Umbilical cord (tissue), 2 donors: ENCODE measurements around the gene ZMYND10. TPM values are rescaled to one million over a fixed set of nuclear protein-coding genes. Genes with fewer than 3 reads are reported as not detected.
A peak's percentile ranks its signal among the peaks of the same experiment; 100 is the strongest.

Experiments
- DNase-seq: peaks from one replicate; pipeline ENCODE4 v3.0.0-alpha.2; 2015; ENCODE audit warnings: low spot score
- total RNA-seq: library from RNA; depleted of rRNA; stranded (reverse); fragments of >200 nt; gene quantifications from one replicate; pipeline ENCODE4 v1.2.3, GENCODE V29; 2014; ENCODE audit warnings: low replicate concordance; ENCODE audit not compliant: insufficient read depth

Gene ZMYND10
- total RNA-seq, 1 donor from 2014 or later = 5.3 TPM

DNA sequence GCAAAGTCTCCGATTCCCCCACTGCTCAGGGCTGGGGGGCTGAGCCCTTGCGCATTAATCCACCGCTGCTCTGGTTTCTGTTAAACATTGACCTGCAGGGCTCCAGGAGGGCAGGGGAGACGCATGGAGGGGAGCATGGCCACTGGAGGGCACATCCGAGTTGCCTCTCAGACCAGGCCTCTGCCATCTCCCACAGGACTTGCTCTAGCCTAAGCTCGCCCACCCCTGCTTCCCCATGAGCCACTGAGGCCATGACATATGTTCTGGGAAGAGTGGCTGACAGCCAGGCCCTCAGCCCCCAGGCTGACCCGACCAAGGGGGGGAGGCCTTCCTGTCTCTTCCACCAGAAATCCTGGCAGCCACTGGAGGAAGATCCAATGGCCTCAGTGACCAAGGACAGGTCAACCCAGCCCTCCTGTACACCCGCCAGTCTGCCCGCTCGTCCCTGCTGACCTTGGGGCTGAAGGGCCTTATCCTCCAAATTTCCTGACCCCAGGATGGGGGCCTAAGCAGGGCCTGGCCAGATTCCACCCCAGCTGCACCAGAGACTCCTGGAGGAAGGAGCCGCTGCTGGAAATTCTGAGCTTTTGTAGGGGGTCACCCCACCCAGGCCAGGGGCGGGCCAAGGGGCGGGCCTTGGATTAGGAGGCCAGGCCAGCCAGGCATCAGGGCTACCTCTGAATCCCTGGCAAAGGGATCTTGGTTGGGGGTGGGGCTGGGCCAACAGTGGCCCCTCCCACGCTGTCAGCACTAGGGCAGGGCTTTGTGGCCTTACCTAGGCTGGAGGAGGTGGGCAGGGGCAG, 42.3 kb downstream of the ZMYND10 start, which contains the start of gene HYAL1:
Gene HYAL1, minus strand, starts transcription at position 562 of the 803 bp plus-strand sequence. CDS start 618 bp downstream, outside the sequence.
- DNase-seq = no peak

DNA sequence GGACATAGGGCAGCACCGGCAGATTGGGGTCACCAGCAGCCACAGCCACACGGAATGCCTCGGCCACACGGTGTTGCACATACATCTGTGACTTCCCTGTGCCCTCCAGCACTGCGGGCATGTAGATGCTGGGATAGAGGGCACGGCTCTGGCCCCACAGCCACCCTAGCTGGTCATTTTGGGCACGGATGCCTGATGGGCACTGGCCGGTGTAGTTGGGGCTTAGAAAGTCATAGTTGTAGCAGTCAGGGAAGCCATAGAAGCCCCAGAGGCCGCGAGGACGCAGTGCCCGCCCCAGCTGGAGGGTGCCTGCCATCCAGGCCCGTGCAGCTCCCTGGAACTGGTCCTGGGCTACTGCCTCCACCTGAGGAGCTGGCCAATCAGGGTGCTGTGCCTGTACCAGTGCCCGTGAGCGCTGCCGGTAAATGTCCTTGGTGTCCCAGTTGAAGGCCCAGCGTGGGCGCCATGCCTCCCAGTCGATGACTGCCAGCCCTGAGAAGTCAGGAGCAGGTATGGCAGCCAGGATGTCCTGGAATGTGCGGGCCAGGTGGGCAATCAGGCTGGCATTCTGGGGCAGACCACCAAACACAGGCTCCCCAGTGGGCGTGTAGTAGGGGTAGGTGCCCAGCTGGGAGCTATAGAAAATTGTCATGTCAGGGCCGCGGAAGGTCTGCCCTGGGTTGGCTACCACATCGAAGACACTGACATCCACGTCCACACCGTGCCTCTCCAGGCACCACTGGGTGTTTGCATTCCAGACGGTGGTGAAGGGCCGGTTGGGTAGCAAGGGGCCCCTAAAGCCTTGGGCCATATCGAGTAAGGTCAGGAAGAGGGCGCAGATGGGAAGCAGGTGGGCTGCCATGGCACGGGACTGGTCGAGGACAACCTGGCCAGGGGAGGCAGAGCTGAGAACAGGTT, 43.2 kb downstream of the ZMYND10 start:
- no peak for DNase-seq

DNA sequence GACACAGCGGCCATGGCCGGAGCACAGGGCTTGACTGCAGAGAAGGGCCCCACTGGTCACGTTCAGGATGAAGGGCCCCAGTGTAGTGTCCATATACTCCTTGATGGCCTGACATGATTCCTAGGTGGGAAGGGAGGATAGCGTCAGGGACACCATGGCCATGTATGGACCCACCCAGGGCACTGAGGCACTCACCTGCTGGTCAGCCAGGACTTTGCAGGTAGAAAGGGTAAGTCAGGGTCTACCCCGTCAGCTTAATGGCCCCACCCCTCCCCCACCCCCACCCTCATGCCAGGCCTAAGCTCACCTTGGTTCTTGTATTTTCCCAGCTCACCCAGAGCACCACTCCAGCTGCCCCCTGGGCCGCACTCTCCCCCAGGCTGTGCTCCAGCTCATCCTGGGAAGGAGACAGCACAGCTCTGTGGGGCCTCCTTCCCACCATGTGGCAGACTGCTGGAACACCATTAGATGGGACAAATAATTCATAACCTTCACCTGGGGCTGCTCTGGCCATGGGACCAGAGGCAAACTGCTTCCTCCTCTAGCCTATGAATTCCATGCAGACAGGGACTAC, 44.8 kb downstream of the ZMYND10 start:
- no peak for DNase-seq

DNA sequence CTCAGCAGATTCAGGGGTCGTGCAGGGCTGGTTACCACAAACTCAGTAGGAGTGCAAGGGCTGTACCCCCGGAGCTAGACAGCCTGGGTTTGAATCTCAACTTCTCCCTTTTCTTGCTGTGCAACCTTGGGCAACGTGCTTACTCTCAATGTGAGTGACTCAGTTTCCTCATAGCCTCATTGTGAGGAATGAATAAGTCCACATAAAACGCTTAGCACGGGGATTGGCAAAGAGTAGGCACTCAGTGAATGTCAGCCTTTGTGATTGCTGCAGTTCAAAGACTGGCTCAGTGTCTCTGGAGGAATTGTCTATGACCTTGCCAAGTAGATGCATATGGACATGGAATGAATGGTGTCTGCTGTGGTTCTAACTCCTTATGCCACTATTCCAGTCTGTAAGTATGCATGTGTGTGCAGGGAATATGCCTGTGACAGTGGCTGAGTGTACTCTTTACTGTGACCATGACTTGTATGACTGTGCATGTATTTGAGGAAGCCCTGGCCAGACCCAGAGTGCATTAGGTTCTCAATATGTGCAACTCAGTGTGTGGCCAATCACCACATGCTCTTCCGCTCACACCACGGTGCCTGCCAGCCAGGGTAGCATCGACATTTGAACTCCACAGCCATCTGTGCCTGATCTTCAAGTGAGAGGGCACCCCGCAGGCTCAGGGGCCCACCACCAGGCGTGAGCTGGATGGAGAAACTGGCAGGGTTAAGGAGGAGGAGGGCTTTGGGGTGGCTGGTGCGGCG, 45.4 kb downstream of the ZMYND10 start:
- DNase-seq = peak; percentile 35

DNA sequence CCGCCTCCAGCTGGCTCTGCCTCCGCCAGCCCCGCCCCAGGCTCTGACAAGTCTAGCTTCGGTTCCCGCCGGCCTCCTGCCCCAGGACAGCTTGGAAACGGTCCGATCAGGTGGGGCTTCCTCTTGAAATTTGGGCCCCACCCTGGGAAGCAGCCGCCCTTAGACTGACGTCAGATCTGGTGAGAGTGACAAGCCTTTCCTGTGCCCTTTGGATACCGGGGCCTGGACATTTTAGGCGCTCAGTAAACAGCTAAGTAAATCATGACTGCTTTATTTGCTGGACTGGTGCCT, 45.9 kb downstream of the ZMYND10 start:
- no peak for DNase-seq

DNA sequence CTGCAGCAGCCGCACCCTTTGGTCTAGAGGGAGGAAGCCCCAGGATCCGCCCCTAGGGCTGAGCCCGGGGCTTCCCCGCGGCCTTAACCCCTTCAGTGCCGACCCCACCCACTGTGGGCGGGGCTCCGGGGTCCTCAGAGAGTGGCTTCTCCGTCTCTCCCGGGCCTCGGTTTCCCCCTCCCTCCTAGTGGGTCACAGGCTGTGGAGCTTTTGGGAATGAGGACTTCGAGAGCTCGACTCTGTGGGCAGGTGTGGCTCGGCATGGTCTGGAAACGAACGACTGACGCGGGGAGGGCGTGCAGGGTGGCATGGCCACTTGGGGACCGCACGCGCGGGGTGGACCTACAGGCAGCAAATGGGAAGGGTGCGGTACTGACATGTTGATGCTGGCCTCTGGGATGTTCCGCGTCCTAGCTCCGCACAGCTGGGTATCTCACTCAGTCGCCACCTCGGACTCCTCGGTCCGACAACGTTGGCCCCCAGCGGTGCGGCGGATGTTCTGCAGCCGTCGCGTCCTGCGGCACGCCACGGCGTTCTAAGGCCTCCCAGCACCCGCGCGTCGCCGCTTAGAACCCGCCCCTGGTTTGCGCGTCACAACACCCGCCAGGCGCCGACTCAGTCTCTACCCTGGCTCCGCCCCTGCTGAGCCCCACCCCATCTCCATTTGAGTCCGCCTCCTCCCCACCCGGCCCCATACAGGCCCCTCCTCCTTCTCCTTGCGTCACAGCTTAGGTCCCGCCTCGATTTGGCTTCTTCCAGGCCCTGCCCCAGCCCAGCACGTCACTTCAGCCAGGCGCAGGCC, 46.5 kb downstream of the ZMYND10 start, which contains the start of the genes HYAL3 and NAA80:
Gene HYAL3, minus strand, starts transcription at position 570 of the 802 bp plus-strand sequence. CDS start 3,803 bp downstream, outside the sequence.
Gene NAA80, minus strand, starts transcription at position 570 of the 802 bp plus-strand sequence. CDS start 1,942 bp downstream, outside the sequence.
- DNase-seq = peak; percentile 100

DNA sequence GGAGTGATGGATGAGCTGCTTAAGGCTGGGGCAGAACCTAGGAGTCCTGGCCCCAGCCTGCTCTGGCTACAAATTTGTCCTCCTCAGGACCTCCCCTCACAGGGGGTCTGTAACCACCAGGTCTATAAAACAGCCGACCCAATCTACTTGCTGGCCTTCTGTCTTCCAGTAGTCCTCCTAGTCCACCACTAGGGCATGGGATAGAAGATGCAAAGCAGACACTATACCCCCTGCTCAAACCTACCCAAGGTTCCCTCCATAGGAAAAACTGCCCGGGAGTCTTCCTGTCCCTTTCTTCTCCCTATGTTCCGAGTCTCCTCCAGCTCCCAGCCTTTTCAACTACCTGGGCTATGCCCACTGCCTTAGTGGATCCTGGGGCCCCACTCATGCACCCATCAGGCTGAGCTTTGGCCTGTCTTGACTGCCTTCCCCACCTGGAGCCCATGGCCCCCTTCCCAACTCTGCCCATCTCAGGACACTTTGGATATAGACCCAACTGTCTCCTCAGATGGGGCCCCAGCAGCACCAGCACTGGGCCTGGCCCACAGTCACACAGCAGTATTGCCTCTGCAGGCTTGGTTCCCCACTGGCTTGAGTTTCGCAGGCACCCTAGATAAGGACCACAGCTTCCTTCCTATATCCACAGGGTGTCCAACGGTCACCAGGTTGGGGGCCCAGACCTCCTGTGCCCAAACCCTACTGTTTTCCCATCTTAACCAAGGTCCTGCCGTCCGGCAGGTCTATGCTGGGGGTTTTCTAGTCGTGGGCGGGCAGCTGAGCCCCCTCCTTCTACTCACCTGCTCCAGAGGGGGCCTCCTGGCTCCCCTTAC, 47.4 kb downstream of the ZMYND10 start:
- DNase-seq = no peak

DNA sequence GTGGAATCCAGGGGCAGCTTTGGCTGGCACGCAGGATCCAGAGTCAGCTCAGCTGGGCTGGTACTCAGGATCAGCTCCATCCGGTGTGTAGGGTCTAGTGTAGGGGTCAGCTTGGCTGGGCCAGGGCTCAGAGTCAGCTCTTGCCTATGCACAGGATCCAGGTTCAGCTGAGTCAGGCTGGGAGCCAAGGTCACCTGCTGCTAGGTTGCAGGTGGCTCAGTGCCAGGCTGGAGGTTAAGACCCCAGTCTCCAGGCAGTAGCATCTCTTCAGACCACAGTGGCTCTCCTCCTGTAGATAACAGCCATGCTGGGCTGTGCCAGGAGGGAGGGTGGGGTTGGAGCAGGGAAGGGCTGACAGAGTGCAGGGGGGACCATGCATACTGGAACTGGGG, 48.2 kb downstream of the ZMYND10 start:
- no peak for DNase-seq

DNA sequence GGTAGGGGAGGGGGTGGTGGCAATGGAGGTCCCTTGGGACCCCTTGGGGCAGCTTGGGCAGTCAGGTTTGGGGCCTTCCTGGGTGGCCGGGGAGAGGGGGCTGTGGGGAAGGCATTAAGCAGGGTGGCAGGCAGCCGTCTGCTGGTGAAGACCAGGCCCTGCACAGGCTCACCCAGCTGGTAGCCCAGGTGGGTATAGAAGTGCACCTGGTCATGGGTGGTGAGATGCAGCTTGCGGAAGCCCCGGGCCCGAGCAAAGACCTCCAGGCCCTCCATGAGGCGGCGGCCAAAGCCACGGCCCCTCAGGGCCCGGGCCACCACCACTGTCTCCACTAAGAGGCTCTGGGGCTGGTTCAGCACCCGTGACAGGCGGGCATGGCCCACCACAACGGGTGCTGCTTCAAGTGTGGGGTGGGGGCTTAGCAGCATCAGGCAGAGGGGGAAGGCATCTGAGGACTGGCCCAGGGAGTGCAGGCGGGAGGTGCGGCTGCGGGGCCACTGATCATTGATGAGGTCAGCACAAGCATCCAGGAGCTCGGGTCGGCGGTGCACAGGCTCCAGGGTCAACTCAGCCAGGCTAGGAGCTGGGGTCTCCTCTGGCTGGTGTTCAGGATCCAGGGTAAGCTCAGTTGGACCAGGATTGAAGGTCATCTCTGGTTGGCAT, 48.7 kb downstream of the ZMYND10 start:
- no peak for DNase-seq

DNA sequence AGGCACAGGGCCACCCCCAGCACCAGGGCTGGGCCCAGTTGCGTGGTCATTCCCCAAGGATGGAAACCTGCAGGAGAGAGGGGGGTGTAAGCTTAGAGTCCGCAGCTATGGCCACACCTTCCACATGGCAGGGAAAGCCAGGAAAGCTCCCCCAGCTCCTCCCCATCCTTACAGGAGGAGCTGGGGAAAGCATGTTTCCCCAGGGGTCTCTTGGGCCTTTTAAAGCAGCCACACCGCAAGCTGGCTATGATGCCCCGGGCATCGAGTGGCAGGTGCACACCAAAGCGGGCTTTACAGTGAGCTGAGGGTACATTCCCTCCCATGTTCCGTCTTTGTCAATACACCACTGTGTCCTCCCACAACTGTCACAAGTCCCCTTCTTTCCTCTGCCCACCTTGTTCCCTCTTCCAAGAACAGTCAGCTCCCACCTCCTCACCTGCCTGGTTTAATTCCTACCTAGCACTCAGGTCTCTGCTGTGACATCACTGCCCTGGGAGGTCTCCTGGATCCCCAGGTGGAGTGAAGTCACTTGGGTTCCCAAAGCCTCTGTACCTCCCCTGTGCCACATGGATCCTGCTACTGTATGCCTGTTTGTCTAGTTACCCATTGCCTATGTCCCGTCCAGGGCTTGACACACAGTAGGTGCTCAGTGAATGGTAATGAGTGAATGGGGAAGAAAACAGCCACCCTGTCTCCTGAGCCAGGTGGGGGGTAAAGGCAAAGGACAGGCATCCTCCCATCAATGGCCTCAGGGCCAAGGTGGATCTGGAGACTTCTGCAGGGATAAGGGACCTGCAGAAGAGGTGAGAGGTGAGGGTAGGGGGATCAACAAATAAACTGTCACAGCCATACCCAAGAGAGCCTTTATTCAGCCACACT, 49.7 kb downstream of the ZMYND10 start:
- DNase-seq = no peak

DNA sequence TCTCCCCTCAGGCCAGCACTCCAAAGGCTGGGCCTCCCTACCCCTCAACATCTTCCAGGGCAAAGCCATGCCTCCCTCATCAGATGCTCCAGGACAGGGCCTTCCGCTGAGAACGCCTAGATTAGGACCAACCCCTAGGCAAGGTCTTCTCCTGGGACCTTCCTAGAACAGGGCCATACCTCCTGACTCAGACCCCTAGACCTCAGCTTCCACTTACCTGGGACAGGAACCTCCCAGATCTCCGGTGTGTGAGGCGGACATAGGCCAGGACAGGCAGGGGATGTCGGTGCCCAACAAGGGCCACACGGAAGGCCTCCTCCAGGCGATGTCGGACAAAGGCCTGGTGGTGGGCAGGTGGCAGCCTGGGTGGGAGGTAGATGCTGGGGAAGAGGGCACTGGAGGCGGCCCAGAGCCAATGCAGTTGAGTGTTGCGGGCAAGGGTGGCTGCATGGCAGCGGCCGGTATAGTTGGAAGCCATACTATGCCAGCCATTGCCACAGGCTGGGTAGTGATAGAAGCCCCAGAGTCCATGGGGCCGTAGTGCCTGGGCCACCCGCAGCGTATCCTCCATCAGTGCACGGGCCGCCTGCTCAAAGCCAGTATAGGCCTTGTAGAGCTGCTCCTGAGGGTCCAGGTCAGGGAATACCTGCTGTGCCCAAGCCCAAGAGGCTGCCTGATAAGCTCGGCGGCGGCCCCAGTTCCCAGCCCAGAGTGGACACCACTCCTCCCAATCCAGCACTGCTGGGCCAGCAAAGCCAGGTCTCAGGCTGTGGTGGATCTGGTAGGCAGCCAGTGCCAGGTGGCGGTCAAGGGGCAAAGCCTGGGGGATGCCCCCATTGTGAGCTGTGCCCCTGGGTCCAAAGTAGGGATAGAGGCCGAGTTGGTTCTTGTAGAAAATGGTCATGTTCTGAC, 50.8 kb downstream of the ZMYND10 start:
- no peak for DNase-seq

DNA sequence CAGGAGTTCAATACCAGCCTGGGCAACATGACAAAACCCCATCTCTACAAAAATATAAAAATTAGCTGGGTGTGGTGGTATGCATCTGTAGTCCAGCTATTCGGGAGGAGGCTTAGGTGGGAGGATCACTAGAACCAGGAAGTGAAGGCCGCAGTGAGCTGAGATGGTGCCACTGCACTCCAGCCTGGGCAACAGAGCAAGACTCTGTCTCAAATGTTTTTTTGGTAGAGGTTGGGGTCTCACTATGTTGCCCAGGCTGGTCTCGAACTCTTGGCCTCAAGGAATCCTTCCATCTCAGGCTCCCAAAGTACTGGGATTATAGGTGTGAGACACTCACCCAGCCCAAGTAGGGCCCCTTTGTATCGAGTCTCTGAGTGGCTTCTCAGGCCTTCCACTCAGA, 51.4 kb downstream of the ZMYND10 start:
- DNase-seq = no peak

DNA sequence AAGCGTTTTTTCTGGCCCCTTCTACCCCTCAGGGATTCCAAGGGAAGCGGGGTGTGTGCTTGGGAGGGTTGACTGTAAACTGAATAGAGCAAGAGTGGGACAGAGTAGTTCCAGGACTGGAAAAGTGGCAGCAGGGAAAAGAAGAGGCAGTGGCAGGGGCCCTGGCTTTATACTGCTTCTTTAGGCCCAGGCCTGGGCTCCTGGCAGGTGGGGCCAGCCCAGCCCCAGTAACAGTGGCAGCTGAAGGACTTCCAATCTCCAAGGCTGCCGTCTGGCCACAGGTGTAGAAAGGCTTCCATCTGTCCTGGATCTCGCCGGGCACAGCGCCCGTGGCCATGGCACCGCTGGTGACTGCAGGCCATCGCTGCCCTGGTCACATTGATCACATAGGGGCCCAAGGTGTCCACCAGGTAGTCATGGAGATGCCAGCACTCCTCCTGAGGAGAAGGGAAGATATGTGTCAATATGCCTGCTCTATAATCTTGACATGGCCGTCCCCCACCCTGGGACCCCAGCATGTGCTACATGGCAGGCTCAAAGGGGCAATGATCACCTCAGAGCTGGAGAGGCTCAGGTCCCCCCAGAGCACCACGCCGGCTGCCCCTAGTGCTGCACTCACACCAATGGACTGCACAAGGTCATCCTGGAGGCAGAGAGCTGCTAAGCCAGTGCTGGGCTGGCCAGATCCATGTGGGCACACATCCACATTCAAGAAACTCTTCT, 52.3 kb downstream of the ZMYND10 start:
- no peak for DNase-seq

DNA sequence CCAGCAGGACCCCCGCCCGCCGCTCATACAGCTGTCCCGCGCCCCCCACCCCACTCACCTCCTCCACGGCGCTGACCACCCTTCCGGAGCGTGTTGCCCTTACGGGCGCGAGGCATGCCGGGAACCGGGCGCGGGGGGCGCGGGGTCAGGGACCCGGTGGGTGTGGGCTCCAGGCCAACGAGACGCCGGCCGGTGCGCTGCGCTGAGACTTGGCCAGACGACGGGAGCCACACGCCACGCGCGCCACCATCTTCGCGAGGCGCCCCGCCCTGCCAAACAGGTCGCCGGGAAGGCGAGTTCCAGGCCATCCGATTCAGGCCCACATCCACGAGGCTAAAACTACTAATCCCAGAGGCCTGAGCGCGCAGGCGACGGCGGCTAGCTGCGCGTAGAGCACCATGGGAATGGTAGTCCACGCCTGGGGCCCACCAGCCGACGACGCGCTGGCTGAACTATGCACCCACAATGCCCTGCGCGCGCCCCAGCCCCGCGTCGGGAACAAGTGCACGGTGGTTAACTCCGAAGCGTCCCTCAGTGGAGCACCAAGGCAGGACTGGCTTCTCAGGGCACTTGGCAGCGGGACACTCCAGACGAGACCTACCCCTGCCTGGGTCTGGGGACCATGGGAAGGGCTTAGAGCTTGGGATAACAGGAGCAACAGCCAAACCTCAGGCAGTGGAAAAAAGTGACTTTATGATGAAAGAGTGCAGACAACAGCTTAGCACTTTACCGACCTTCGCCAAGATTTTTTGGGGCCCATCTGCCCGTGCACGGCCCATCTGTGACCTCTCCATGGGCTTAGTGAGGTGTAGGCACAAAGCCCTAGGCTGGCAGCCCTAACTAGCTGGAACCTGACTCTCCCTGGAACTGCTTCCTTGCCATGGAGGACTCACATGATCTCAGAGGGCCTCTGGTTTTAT, 53.1 kb downstream of the ZMYND10 start, which contains the start of gene IFRD2:
Gene IFRD2, minus strand, starts transcription at position 271 of the 920 bp plus-strand sequence. Its CDS starts 155 bp downstream, at position 116.
- DNase-seq = peak; percentile 99
